ENCODE data around the gene MYH6. TPM values are rescaled to one million over a fixed set of nuclear protein-coding genes. Genes with fewer than 3 reads are reported as not detected.

Gene MYH6
- total RNA-seq, 1 experiment from 2014 or later: 0.07 TPM

- H2BK15ac ChIP-seq (ENCODE audit: low read depth, low read length): no peak overlapping the region
- H2BK20ac ChIP-seq (ENCODE audit: low read depth, low read length, poor library complexity, severe bottlenecking): no peak overlapping the region
- no peak overlapping the region for H3K56ac ChIP-seq (ENCODE audit: insufficient read length, low read depth, low read length)
- peak overlapping the region; percentile 70 for H3K14ac ChIP-seq (ENCODE audit: insufficient read depth, low read length)
- no peaks in the 10 kb centered on the region for H3K36me3 Mint-ChIP-seq (ENCODE audit: insufficient read depth in 1 of 3, low read depth in 3 of 3)
- H3K27ac ChIP-seq (ENCODE audit: insufficient read length, low read depth, low read length): no peak overlapping the region
- no peak overlapping the region for H2AK5ac ChIP-seq (ENCODE audit: insufficient read length, low read length)
- no peaks in the 10 kb centered on the region for H3K23me2 ChIP-seq (ENCODE audit: insufficient read length, low read depth, low read length, poor library complexity, severe bottlenecking)
- H3K79me2 ChIP-seq (ENCODE audit: insufficient read depth, low read length): no peaks in the 10 kb centered on the region
- no peak overlapping the region for H2BK120ac ChIP-seq (ENCODE audit: low read depth, low read length, poor library complexity, severe bottlenecking)
- no peak overlapping the region for H3K4ac ChIP-seq (ENCODE audit: low read depth, low read length)
- DNase-seq: peak; percentile 27
- H2AFZ ChIP-seq (ENCODE audit: low read length): peak overlapping the region; percentile 52
- H3K9me3 Mint-ChIP-seq: no peaks in the 10 kb centered on the region; a peak in 1 of 5 replicates
- peaks cover 51% of the 10 kb centered on the region for H3K27me3 Mint-ChIP-seq (ENCODE audit: low read depth)
- H3K79me1 ChIP-seq (ENCODE audit: insufficient read depth, low read depth, low read length, poor library complexity, severe bottlenecking): no peaks in the 10 kb centered on the region
- no peaks in the 10 kb centered on the region for H3K4me1 ChIP-seq (ENCODE audit: insufficient read depth, low read length)
- H3K4me3 Mint-ChIP-seq: no peak overlapping the region
- H4K8ac ChIP-seq (replicated peaks; ENCODE audit: insufficient read length, low read depth, low read length): no peak overlapping the region
- H3K4me2 ChIP-seq (ENCODE audit: insufficient read depth, insufficient read length, low read length): no peak overlapping the region
- no CpG with 5 or more reads among the region's 15 CpGs for WGBS (ENCODE audit: extremely low coverage, insufficient read length, low lambda C conversion rate)
- no peak overlapping the region for H3K23ac ChIP-seq (ENCODE audit: insufficient read length, low read depth, low read length)
- H2BK12ac ChIP-seq (ENCODE audit: insufficient read length, low read depth, low read length): no peak overlapping the region
- H3T11ph ChIP-seq (ENCODE audit: low read length): no peak overlapping the region
- no peaks in the 10 kb centered on the region for H4K20me1 ChIP-seq (ENCODE audit: control insufficient read depth, insufficient read depth, insufficient read length)
- peak overlapping the region; percentile 56 for H3K18ac ChIP-seq (ENCODE audit: insufficient read length, low read depth, low read length)
- no peak overlapping the region for H4K5ac ChIP-seq (ENCODE audit: insufficient read length, low read depth, low read length)
- TF ChIP-seq CTCF (conservative IDR thresholded peaks at IDR 0.05): no peak
- H3K9me3 ChIP-seq (ENCODE audit: control insufficient read depth, low read depth, low read length): no peaks in the 10 kb centered on the region
- no peak overlapping the region for H2BK5ac ChIP-seq (ENCODE audit: insufficient read length, low read length)
- peak overlapping the region in 2 of 3 experiments; percentile 22 to 72; a peak in 2 of 7 replicates for H3K27ac Mint-ChIP-seq
- no peak overlapping the region for H4K91ac ChIP-seq (ENCODE audit: insufficient read length, low read depth, low read length)
- H3K9ac ChIP-seq (ENCODE audit: extremely low read depth, insufficient read length, low read length): no peak overlapping the region
- H3K4me1 Mint-ChIP-seq: peaks cover 40 to 49% of the 10 kb centered on the region in 2 experiments
- H3K27me3 ChIP-seq (ENCODE audit: insufficient read depth, low read length): no peaks in the 10 kb centered on the region; the same call in 1 of the 2 replicates
These were observed 30.3 kb upstream of the MYH6 start for GRCh38 chr14:23438101-23438971.
